HG03060 (cell line): Measurements from ENCODE around the gene PLD3.
"Not testable (repeated sequence)": the region's sequence is repeated elsewhere in the genome, so short reads cannot be mapped to it uniquely, and the experiment has no call there.

Experiments
- ATAC-seq: cut with Tn5 transposase; IDR thresholded peaks from one replicate; pipeline ENCODE4 v1.9.1; 2021; ENCODE audit warnings: low read depth, moderate number of reproducible peaks; ENCODE audit not compliant: unreplicated experiment

Gene PLD3

DNA sequence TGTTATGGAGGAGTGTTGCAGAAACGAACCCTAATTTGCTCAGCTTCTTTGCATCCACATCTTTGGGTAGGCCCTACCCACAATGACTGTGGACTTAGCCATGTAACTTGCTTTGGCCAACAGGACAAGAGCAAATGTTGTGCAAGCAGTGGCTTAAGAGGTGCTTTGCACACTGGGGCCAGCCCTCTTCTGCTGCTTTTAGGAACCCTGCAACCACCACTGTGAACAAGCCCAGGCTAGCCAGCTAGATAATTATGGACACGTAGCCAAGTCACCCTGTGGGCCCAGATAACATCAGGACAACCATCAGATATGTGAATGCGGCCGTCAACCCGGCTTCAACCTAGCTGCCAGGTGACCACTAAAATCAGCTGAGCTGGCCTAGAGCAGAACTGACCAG, 17.4 kb upstream of the PLD3 start:
- ATAC-seq, result no peak

DNA sequence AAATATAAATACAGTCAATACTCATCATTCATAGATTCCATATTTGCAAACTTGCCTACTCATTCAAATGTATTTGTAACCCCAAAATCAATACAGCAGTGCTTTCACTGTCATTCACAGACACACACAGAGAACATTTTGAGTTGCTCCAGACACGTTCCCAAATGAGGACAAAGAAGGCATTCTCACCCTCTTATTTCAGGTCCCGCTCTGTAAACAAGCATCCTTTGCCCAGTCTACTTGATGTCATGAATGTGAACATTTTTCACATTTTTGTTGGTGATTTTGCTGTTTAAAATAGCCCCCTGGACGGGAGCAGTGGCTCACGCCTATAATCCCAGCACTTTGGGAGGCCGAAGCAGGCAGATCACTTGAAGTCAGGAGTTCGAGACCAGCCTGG, 15.8 kb upstream of the PLD3 start:
- ATAC-seq, result no peak

DNA sequence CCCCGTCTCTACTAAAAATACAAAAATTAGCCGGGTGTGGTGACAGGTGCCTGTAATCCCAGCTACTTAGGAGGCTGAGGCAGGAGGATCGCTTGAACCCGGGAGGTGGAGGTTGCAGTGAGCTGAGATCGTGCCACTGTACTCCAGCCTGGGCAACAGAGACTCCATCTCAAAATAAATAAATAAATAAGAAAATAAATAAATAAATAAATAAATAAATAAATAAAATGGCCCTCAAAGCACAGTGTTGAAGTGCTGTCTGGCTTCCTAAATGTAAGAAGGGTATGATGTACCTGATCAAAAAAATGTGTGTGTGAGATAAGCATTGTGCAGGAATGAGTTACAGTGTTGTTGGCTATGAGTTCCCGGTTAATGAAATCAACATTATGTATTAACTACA, 15.4 kb upstream of the PLD3 start:
- ATAC-seq, result not testable (repeated sequence)

DNA sequence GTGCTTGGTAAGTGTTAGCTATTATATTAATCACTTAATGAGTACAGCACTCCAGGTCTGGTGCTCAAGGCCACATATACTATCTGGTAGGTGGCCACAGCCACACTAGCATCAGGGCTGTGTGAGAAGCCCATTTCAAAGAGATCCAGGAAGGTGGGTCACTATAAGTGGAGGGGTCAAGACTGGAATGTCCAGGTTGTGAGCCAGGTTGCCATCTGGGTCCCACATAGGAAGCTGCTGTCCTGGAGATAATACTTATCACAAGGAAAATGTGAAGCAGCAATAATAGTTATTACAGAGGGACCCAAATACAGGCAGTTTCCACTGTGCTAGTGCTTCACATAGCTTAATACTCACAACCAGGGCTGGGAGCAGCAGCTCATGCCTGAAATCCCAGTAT, 13.4 kb upstream of the PLD3 start:
- no peak for ATAC-seq

DNA sequence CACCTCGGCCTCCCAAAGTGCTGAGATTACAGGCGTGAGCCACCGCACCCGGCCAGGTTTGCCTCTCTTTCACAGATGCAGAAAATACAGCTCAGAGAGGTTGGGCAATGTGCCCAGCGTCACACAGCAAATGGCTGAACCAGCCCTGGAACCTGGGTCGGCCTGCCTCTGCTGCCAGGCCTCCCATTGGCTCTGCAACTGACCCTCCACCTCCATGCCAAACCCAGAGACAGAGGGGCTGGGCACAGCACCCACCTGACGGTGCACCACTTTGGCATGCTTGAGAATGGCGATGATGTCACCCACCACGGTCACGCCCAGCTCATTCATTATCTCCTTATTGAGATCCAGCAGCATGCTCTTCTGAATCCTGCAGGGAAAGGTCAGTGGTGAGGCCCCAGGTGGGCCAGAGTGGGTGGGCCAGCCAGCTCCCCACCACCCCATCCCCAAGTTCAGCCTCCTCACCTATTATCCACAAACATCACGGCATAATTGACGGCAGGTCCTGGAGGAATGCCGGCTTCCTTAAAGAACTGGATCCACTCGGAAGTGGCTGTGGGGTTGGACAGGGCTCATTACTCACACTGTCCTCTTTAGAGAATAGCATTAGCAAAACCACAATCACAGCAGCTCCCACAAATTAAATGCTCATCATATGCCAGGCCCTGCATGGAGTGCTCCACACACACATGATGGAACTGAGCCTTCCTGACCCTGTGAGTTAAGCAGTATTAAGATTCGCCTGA, 12.5 kb upstream of the PLD3 start:
- ATAC-seq, result no peak

DNA sequence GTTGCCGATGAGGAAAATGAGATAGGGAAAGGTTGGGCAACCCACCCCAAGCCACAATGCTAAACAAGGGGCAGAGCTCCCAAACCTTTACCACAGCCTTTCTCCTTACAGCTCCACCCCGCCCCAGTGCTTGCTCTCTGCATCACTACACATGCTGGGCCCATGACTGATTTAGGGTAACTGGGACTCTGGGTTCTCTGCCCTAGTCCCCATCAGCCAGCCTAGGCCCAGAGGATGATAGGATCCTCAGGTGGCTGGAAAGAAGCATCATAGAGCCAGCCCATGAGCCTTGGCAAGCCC, 11.9 kb upstream of the PLD3 start:
- no peak for ATAC-seq

DNA sequence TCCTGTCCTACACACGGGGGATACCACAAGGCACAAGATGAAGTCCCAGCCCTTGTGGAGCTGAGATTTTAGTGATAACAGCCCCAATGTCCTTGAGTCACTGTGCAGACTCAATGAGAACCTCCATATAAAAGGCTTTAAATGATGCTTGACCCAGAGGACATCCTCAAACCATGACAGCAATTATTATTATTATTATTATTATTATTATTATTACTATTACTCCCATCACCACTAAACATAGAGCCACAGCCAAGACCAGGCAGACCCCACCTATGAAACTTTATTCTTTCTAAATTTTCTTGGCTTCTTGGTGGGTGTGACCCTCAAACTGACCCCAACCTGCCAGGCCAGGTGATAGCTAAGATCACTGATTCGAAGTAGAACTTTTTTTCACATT, 11.4 kb upstream of the PLD3 start:
- ATAC-seq, result no peak

DNA sequence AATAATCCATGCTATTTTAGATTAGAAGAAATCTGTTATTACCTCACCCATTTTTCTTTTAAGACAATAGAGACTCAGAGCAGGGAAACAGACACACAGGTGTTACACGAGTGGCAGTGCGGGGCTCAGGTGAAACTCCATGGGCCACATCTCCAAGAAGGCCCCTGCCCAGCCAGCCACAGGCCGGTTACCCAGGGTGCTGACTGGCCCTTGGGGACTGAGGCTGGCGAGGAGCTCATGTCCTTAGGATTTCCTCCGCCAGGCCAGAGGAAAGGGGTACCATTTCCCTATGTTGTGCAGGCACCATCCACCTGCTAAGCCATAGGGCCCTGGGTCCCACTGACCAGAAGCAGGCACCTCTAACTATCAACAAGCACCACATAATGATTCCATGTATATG, 10.9 kb upstream of the PLD3 start:
- ATAC-seq, result no peak

DNA sequence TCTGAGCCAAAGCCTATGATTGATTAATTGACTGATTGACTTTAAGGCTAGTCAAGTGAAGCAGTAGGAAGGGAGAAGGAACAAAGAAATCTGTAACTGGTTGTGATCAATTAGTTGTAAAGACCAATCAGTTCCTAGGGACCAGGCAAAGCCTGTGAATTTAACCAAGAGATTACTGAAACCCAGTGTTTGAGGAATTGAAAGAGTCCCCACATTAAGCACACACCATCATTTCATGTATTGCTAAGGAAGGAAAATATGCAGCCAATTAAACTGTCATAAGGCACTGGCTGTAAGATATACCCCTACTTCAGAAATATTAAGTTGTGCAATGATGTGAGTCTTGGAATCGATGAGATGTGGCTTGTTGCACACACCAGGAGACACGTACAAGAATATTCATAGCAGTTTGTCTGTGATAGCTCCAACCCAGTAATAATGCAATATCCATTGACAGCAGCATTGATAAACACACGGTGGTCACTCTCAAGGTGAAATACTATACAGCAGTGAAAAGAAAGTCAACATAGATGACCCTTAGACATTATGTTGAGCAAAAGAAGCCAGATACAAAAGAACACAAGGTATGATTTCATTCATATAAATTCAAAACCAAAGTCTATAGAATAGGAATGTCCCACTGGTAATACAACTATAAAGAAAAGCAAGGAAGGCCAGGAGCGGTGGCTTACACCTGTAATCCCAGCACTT, 9.3 kb upstream of the PLD3 start:
- no peak for ATAC-seq

DNA sequence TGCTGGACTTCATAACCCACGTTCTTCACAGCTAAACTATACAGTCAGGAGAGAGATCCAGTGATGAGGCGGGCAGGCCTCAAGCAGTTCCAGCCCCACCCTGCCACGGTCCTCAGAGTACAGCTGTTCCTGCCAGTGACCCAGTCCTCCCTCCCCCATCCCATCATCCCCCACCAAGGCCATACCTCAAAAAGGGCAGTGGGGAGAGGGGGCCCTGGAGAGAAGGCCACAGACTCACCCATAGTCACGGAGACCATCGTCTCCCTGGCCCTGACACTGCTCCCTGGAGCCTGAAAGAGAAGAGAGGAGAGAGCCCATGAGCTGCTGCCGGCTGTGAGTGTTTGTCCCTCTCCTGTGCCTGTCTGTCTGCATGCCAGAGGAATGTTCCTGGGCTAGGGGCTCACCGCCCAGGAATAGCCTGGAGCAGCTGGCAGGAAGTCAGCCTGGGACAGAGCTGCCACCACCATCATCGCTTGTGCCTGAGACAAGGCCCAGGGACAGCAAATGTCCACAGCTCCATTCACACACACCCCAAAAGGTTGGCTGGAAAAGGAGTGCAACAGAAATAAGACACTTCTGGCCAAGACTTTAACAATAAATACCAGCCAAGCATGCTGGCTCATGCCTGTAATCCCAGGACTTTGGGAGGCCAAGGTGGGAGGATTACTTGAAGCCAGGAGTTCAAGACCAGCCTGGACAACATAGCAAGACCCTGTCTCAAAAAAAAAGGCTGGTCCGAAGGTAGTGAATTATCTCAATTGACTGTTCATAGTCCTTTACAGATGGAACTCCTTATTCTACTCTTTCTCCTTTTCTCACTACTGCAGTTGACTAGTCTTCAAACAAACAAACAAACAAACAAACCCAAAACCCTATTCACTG, 6.7 kb upstream of the PLD3 start:
- no peak for ATAC-seq

DNA sequence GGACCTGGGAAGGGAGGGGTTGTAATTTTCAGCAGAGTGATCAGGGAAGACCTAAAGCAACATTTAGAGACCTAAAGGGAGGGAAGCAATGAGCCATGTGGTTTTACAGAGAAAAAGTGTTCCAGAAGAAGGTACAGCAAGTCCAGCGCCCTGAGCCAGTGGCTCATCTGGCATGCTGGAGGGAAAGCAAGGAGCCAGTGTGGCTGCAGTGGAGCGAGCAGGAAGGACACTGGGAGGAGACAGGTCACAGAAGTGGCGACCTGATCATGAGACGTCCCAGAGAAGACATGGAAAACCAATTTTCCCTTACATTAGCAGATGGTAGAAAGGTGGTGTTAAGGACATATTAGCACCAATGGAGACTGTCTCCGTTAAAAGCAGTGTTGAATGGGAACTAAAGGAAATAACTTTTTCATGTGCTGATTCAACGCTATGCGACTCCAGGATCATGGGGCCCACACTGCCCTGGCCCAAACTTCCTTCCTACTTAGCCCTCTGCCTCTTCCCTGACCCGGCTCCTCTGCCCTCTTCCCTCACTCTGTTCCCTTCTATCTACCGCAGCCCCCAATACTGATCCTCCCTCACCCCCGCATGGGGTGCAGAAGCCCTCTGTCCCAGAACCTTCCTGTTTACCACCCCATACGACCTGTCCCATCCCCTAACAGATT, 5.7 kb upstream of the PLD3 start:
- no peak for ATAC-seq

DNA sequence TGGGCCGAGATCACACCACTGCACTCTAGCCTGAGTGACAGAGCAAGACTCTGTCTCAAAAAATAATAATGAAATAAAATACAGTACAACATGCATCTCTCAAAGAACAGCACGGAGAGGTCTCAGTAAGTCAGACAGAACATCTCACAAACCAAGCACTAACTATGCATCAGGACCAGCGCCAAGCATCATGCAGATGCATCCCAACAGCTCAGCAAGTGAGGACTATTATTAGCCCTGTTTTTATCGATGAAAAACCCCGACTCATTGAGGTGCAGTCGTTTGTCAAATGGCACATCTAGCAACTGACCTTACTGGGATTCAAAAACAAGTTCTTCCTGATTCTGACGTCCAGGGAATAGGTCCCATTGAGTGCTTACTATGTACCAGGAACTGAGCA, 4.1 kb upstream of the PLD3 start:
- ATAC-seq, result no peak

DNA sequence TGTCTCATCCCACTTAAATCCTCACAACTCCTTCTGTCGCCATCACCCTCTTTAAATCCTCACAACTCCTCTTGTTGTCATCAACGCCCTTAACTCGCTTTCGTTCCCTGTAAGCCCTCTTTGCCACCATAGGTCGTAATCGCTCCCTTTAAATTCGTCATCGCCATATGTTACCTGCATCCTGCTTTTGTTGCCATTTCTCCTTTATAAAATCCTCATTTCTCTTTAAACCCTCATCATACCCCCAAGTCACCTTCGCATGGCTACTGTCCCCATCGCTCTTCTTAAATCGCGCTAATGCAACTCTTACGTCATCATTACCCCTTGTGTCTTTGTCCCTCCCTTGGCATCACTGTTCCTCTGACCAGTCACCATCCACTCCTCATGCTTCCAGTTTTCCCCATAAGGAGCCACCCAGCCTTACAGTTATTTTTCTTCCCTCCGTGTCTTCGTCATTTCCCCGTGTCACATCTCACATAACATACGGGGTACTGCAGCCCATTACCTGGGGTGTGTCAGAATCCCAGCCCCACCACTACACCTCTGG, 539 bp downstream of the PLD3 start:
- ATAC-seq, result no peak

DNA sequence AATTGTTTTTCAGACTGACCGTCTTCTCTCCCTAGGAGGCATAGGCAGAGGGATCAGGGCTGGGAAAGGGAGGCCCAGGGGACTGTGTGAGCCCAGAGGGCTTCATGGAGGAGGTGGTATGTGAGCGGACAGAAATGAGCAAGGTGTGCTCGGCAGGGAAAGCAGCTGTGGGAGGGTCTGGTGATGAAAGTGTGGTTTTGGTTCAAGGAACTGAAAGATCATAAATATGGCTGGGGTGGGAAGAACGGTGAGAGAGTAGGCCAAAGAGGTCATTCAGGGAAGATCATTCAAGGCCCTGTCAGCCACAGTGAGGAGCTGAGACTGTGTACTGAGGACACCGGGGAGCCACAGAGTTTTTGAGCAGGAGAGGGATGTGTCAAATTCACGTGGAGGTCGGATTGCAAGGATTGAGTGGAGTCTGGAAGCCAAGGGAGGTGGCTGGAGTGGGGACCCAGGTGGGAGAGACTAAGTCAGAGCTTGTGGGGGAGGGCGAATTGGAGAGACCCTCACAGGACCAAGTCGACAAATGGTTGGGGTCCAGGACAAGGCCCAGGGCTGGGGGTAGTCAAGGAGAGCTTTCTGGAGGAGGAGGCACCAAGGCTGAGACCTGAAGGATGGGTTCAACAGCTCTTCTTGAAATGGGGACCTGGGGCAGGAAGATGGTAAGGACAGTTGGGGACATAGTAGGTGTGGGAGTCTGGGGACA, 7.6 kb downstream of the PLD3 start:
- ATAC-seq, result no peak

DNA sequence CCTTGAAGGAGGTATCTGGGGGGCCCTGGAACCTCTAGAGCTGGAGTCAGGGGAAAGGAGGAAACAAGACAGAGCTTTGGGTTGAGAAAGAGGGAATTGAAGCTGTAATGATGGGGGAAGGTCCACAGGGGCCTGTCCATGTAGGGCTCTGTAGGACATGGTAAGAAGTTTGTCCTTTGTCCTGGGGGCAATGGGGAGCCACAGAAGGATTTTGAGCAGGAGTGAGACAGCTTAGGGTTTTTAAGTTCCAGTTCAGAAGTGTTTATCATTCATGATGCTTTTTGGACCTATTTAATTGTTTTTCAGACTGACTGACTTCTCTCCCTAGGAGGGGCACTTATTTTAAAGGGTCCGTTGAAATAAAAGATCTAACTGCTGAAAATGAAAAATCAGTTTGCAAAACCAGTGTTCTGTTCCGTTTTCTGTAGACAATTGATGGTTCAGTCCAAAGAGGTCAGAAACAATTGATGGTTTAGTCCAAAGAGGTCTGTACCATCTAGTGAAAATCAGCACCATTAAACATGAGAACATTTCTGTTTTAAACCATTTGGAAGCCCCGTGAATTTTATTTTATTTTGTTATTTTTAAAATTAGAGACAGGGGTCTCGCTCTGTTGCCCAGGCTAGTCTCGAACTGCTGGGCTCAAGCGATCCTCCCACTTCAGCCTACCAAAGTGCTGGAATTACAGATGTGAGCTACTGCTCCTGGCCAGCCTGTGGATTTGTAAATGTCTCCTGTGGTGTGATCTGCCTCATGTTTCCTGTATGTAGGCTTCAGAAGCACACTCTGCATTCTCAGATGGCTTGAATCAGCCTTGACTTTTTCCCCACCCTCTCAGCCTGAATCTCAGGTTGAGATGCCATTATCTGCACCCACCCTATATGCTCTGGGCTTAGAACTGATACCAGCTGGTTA, 8.4 kb downstream of the PLD3 start:
- no peak for ATAC-seq

DNA sequence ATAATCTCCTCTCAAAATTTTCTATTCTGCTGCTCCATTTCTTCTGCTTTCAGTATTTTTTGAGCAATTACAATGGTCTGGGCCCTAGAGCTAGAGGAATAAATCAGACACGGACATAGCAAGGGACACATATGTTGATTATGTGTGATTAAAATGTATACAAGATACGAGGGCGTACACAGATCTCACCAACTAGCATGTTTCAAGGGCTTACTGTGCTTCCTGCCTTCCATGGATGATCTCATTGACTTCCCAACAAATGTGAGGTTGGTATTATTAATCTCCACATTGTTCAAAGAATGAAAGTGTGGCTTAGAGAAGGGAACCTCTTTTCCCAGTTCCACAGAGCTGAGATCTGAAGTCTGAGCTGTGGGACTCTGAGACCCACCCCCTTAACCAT, 9.1 kb downstream of the PLD3 start:
- ATAC-seq, result no peak

DNA sequence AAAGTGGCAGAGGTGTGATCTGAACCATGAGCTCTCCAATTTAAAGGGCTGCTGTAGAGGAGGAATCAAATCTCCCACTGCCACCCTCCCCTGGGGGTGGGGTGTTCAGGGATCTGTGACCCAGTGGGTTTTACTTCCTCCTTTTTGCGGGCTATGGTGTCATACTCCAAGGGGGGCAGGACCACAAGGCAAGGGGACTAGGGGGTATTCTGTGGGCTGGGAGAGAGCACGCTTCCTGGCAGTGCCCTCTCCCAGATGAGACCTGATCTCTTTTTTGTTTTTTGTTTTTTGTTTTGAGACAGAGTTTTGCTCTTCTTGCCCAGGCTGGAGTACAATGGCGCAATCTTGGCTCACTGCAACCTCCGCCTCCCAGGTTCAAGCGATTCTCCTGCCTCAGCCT, 10.3 kb downstream of the PLD3 start:
- ATAC-seq, result no peak

DNA sequence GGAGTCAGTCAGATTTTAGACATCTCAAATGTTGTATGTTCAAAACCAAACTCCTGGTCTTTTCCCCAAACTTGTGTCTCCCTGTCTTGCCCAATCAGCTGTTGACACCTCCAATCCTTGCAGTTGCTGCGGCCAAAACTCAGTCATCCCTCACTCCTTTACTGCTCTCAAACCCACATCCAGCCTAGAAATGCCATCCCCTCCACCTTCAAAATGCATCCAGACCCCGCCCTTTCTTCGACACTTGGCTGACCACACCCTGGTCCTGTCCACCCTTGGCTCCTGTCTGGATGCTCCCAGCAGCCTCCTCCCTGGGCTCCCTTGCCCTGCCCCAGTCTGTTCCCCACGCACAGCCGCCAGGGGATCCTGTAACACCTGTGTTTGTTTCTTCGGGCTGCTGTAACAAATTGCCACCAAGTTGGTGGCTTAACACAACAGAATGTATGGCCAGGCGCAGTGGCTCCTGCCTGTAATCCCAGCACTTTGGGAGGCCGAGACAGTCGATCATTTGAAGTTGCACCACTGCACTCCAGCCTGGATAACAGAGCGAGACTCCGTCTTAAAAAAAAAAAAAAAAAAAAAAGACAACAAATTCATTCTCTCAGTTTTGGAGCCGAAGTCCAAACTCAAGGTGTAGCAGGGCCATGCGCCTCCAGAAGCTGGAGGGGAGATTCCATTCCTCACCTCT, 11.7 kb downstream of the PLD3 start:
- no peak for ATAC-seq
